Kidney epithelial cell (primary cell): Measurements from ENCODE around the gene NTRK3. TPM values are rescaled to one million over a fixed set of nuclear protein-coding genes. Genes with fewer than 3 reads are reported as not detected.

Experiments
- DNase-seq: peaks from one replicate; pipeline ENCODE4 v3.0.0-alpha.2; 2010; ENCODE audit warnings: low read depth
- H3K27me3 ChIP-seq: 2 replicates; pipeline ENCODE4 v1.6.0; 2011; ENCODE audit warnings: low read length; ENCODE audit not compliant: control insufficient read depth, insufficient read depth
- H3K36me3 ChIP-seq: 2 replicates; pipeline ENCODE4 v1.5.1; 2011; ENCODE audit warnings: low read length; ENCODE audit not compliant: control insufficient read depth, insufficient read depth
- H3K4me3 ChIP-seq: 2 replicates; pipeline ENCODE4 v1.5.1; 2011; ENCODE audit warnings: low read depth, mild to moderate bottlenecking, control low read depth, low read length
- CTCF ChIP-seq: IDR thresholded peaks from 2 replicates; pipeline ENCODE4 v1.5.1; 2011; ENCODE audit warnings: mild to moderate bottlenecking, moderate library complexity, low read length, control low read depth, inconsistent platforms; ENCODE audit not compliant: insufficient read depth, poor library complexity, severe bottlenecking
- total RNA-seq: library from RNA; depleted of rRNA; stranded (reverse); fragments of >200 nt; gene quantifications from 2 replicates; pipeline ENCODE4 v1.2.3, GENCODE V29; 2015

NTRK3 gene
- total RNA-seq, 1 donor from 2014 or later = not detected

GRCh38 chr15:88249220-88249619 is 7.3 kb downstream of the NTRK3 start:
- no peaks in the 10 kb centered on the region for H3K36me3 ChIP-seq
- no peak overlapping the region for H3K4me3 ChIP-seq
- DNase-seq = no peak
- TF ChIP-seq CTCF = no peak
- peaks cover 8% of the 10 kb centered on the region for H3K27me3 ChIP-seq

GRCh38 chr15:88247914-88248313 is 8.6 kb downstream of the NTRK3 start:
- H3K4me3 ChIP-seq = no peak overlapping the region
- no peaks in the 10 kb centered on the region for H3K36me3 ChIP-seq
- no peaks in the 10 kb centered on the region for H3K27me3 ChIP-seq
- no peak for DNase-seq
- no peak for TF ChIP-seq CTCF

- Histone ChIP-seq H3K27me3 (no peaks in the 10 kb centered on the region), H3K4me3 (no peak overlapping the region), H3K36me3 (no peaks in the 10 kb centered on the region)
- no peak for DNase-seq
- TF ChIP-seq CTCF = peak; percentile 92
Observed at GRCh38 chr15:88246666-88247446, 9.7 kb downstream of the NTRK3 start.

- Histone ChIP-seq H3K36me3 (no peaks in the 10 kb centered on the region), H3K27me3 (peaks cover 2% of the 10 kb centered on the region), H3K4me3 (no peak overlapping the region)
- no peak for DNase-seq
- no peak for TF ChIP-seq CTCF
Observed at GRCh38 chr15:88246081-88246480, 10.5 kb downstream of the NTRK3 start.

GRCh38 chr15:88243895-88244787 is 12.4 kb downstream of the NTRK3 start:
- Histone ChIP-seq H3K36me3 (no peaks in the 10 kb centered on the region), H3K4me3 (no peak overlapping the region), H3K27me3 (peaks cover 2% of the 10 kb centered on the region)
- no peak for DNase-seq
- TF ChIP-seq CTCF = peak; percentile 63
